ENCODE measurements around the gene CORO2B. TPM values are rescaled to one million over a fixed set of nuclear protein-coding genes. Genes with fewer than 3 reads are reported as not detected.

CORO2B gene
- total and polyA plus RNA-seq, 5 donors, result 5.8 to 13.7 (median 11.1) TPM

GRCh38 chr15:68612503-68612902 lies 33.7 kb downstream of the CORO2B start:
- DNase-seq (no peak), ATAC-seq (no peak)
- Histone ChIP-seq H3K27me3 (ENCODE audit: control insufficient read depth, insufficient read depth) (no peaks in the 10 kb centered on the region), H3K27ac (ENCODE audit: low read length) (peak overlapping the region; percentile 8), H3K4me3 (ENCODE audit: low read length) (no peak overlapping the region), H3K9me3 (ENCODE audit: control insufficient read depth, low read length) (no peaks in the 10 kb centered on the region), H3K4me1 (ENCODE audit: control insufficient read depth, insufficient read depth, low read length) (peaks cover 24% of the 10 kb centered on the region)
- 93% methylated on average over 3 of the region's 3 CpGs for WGBS
- intact Hi-C loops (cut with DNase I), result no loop called here

GRCh38 chr15:68612979-68613740 lies 34.4 kb downstream of the CORO2B start:
- no peaks in the 10 kb centered on the region for H3K27me3 ChIP-seq (ENCODE audit: control insufficient read depth, insufficient read depth)
- intact Hi-C loops (cut with DNase I), result no loop called here
- peaks cover 19% of the 10 kb centered on the region for H3K4me1 ChIP-seq (ENCODE audit: control insufficient read depth, insufficient read depth, low read length)
- DNase-seq, result no peak
- no peaks in the 10 kb centered on the region for H3K9me3 ChIP-seq (ENCODE audit: control insufficient read depth, low read length)
- no peak overlapping the region for H3K4me3 ChIP-seq (ENCODE audit: low read length)
- ATAC-seq, result no peak
- 93% methylated on average over 6 of the region's 6 CpGs for WGBS
- H3K27ac ChIP-seq (ENCODE audit: low read length), result no peak overlapping the region

GRCh38 chr15:68614286-68615035 lies 35.7 kb downstream of the CORO2B start:
- Histone ChIP-seq H3K4me1 (ENCODE audit: control insufficient read depth, insufficient read depth, low read length) (peaks cover 16% of the 10 kb centered on the region), H3K27ac (ENCODE audit: low read length) (peak overlapping the region; percentile 62), H3K4me3 (ENCODE audit: low read length) (no peak overlapping the region), H3K9me3 (ENCODE audit: control insufficient read depth, low read length) (no peaks in the 10 kb centered on the region), H3K27me3 (ENCODE audit: control insufficient read depth, insufficient read depth) (no peaks in the 10 kb centered on the region)
- peak; percentile 29 to 49 for ATAC-seq
- DNase-seq, result peak; percentile 58 to 83 (median 82)
- intact Hi-C loops (cut with DNase I), result no loop called here
- WGBS, result 44% methylated on average over 17 of the region's 17 CpGs

GRCh38 chr15:68615301-68615700 lies 36.5 kb downstream of the CORO2B start:
- Histone ChIP-seq H3K4me1 (ENCODE audit: control insufficient read depth, insufficient read depth, low read length) (peaks cover 8% of the 10 kb centered on the region), H3K27me3 (ENCODE audit: control insufficient read depth, insufficient read depth) (no peaks in the 10 kb centered on the region), H3K9me3 (ENCODE audit: control insufficient read depth, low read length) (no peaks in the 10 kb centered on the region), H3K27ac (ENCODE audit: low read length) (peak overlapping the region; percentile 62), H3K4me3 (ENCODE audit: low read length) (no peak overlapping the region)
- WGBS, result 67% methylated on average over 1 of the region's 1 CpG
- intact Hi-C loops (cut with DNase I), result no loop called here
- no peak for ATAC-seq
- DNase-seq, result no peak

- WGBS, result 77% methylated on average over 6 of the region's 6 CpGs
- intact Hi-C loops (cut with DNase I), result no loop called here
- Histone ChIP-seq H3K27me3 (ENCODE audit: control insufficient read depth, insufficient read depth) (no peaks in the 10 kb centered on the region), H3K27ac (ENCODE audit: low read length) (peak overlapping the region; percentile 62), H3K9me3 (ENCODE audit: control insufficient read depth, low read length) (no peaks in the 10 kb centered on the region), H3K4me1 (ENCODE audit: control insufficient read depth, insufficient read depth, low read length) (peaks cover 7% of the 10 kb centered on the region), H3K4me3 (ENCODE audit: low read length) (no peak overlapping the region)
- no peak for ATAC-seq
- no peak for DNase-seq
Measured at GRCh38 chr15:68615811-68616210, 37.0 kb downstream of the CORO2B start.

- Histone ChIP-seq H3K27ac (ENCODE audit: low read length) (no peak overlapping the region), H3K9me3 (ENCODE audit: control insufficient read depth, low read length) (no peaks in the 10 kb centered on the region), H3K4me1 (ENCODE audit: control insufficient read depth, insufficient read depth, low read length) (peaks cover 12% of the 10 kb centered on the region), H3K4me3 (ENCODE audit: low read length) (no peak overlapping the region), H3K27me3 (ENCODE audit: control insufficient read depth, insufficient read depth) (no peaks in the 10 kb centered on the region)
- intact Hi-C loops (cut with DNase I), result no loop called here
- 84% methylated on average over 16 of the region's 16 CpGs for WGBS
- no peak for ATAC-seq
- DNase-seq, result peak in 1 of 3 donors; percentile 64
Measured at GRCh38 chr15:68616397-68616796, 37.6 kb downstream of the CORO2B start.

- Histone ChIP-seq H3K27me3 (ENCODE audit: control insufficient read depth, insufficient read depth) (no peaks in the 10 kb centered on the region), H3K4me1 (ENCODE audit: control insufficient read depth, insufficient read depth, low read length) (peaks cover 13% of the 10 kb centered on the region), H3K27ac (ENCODE audit: low read length) (no peak overlapping the region), H3K4me3 (ENCODE audit: low read length) (no peak overlapping the region), H3K9me3 (ENCODE audit: control insufficient read depth, low read length) (no peaks in the 10 kb centered on the region)
- 30% methylated on average over 2 of the region's 2 CpGs for WGBS
- intact Hi-C loops (cut with DNase I), result no loop called here
- no peak for ATAC-seq
- DNase-seq, result peak in 1 of 3 donors; percentile 41
Measured at GRCh38 chr15:68617001-68617400, 38.2 kb downstream of the CORO2B start.

- Histone ChIP-seq H3K27me3 (ENCODE audit: control insufficient read depth, insufficient read depth) (no peaks in the 10 kb centered on the region), H3K9me3 (ENCODE audit: control insufficient read depth, low read length) (no peaks in the 10 kb centered on the region), H3K27ac (ENCODE audit: low read length) (no peak overlapping the region), H3K4me1 (ENCODE audit: control insufficient read depth, insufficient read depth, low read length) (peaks cover 15% of the 10 kb centered on the region), H3K4me3 (ENCODE audit: low read length) (no peak overlapping the region)
- intact Hi-C loops (cut with DNase I), result no loop called here
- DNase-seq (no peak), ATAC-seq (no peak)
- WGBS, result 92% methylated on average over 1 of the region's 1 CpG
Measured at GRCh38 chr15:68617777-68618176, 39.0 kb downstream of the CORO2B start.

- intact Hi-C loops (cut with DNase I), result no loop called here
- ATAC-seq (peak in 1 of 2 donors; percentile 4), DNase-seq (peak in 1 of 3 donors; percentile 49)
- 33% methylated on average over 4 of the region's 4 CpGs for WGBS
- H3K27me3 ChIP-seq (ENCODE audit: control insufficient read depth, insufficient read depth), result no peaks in the 10 kb centered on the region
- no peaks in the 10 kb centered on the region for H3K9me3 ChIP-seq (ENCODE audit: control insufficient read depth, low read length)
- no peak overlapping the region for H3K4me3 ChIP-seq (ENCODE audit: low read length)
- H3K27ac ChIP-seq (ENCODE audit: low read length), result peak overlapping the region; percentile 89
- peaks cover 14% of the 10 kb centered on the region for H3K4me1 ChIP-seq (ENCODE audit: control insufficient read depth, insufficient read depth, low read length)
Measured at GRCh38 chr15:68618394-68618793, 39.6 kb downstream of the CORO2B start.

GRCh38 chr15:68618908-68619698 lies 40.3 kb downstream of the CORO2B start:
- peak overlapping the region; percentile 20 for H3K27ac ChIP-seq (ENCODE audit: low read length)
- peaks cover 14% of the 10 kb centered on the region for H3K4me1 ChIP-seq (ENCODE audit: control insufficient read depth, insufficient read depth, low read length)
- DNase-seq (no peak), ATAC-seq (no peak)
- H3K27me3 ChIP-seq (ENCODE audit: control insufficient read depth, insufficient read depth), result no peaks in the 10 kb centered on the region
- intact Hi-C loops (cut with DNase I), result no loop called here
- no peaks in the 10 kb centered on the region for H3K9me3 ChIP-seq (ENCODE audit: control insufficient read depth, low read length)
- no peak overlapping the region for H3K4me3 ChIP-seq (ENCODE audit: low read length)
- WGBS, result 77% methylated on average over 4 of the region's 4 CpGs

Data from right cardiac atrium (tissue), 5 donors.